Metanephros (tissue), 1 donor: ENCODE measurements around the gene SAP30BP. TPM values are rescaled to one million over a fixed set of nuclear protein-coding genes. Genes with fewer than 3 reads are reported as not detected.

Experiments
- total RNA-seq: library from RNA; depleted of rRNA; stranded (reverse); fragments of >200 nt; gene quantifications from one replicate; pipeline ENCODE4 v1.2.3, GENCODE V29; 2014

The SAP30BP gene
- total RNA-seq: 38.3 TPM

GRCh38 chr17:75666959-75667790 lies at the start of gene SAP30BP, which contains the start of gene RECQL5:
TSS of gene SAP30BP (plus strand) at chr17:75667338. CDS start at chr17:75667373, 35 bp downstream.
TSS of gene RECQL5 (minus strand) at chr17:75667154. CDS start at chr17:75666557, 597 bp downstream.

GRCh38 chr17:75632863-75633485 lies 34.2 kb upstream of the SAP30BP start, which contains the start of gene SMIM5:
TSS of gene SMIM5 (plus strand) at chr17:75633434. CDS start at chr17:75640202, 6,768 bp downstream.

DNA sequence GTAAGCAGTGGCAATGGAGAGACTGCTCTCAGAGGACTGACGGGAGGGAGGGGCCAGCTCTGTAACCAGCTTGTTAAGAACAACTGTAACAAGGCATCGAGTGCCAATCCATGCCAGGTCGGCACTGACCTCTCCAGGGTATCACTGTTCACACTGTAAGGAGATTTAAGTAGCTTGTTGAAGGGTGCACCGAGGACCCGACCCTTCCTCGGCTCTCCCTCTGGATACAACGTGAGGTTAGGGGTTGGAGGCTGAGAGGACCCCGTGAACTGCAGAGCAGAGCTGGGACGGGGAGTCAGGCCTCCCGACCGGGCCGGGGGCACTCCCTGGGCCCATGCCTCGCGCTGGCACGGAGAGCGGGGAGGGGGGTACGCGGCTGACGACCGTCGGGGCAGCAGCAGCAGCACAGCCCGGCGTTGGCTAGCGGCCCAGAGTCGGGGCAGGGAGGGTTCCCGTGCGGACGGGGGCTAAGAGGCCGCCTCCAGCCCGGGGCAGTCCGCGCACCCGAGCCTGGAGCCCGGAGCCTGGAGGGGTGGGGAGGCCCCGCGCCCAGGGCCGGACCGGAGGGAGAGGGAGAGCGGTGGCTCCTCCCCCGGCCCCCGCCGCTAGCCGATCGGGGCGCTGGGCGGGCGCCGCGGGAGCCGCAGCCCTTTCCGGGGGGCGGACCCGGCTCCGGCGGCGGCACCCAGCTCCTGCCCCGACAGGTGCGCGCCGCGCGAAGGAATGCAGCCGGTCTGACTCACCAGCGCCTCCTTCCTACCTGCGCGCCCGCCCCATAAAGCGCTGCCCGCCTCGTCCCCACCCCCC lies 53.7 kb downstream of the SAP30BP start, which contains the start of gene ITGB4:
ITGB4 (plus strand) TSS at position 804 of the 807 bp plus-strand sequence. CDS start 3,245 bp downstream, outside the sequence.

Other genes starting within 250 kb of the SAP30BP start
- gene TMEM94, start 210.7 kb upstream of the SAP30BP start, total RNA-seq: 96.0 TPM
- gene CASKIN2, start 151.8 kb upstream of the SAP30BP start, total RNA-seq: 31.7 TPM
- gene TSEN54, start 150.8 kb upstream of the SAP30BP start, total RNA-seq: 23.6 TPM
- gene LLGL2, start 141.6 kb upstream of the SAP30BP start, total RNA-seq: 74.6 TPM
- gene MYO15B, start 79.5 kb upstream of the SAP30BP start, total RNA-seq: 260 TPM
- gene SMIM5, start 33.9 kb upstream of the SAP30BP start, total RNA-seq: 20.1 TPM
- 36.8 TPM for gene RECQL5, start 184 bp upstream of the SAP30BP start, total RNA-seq
- gene ITGB4, start 54.1 kb downstream of the SAP30BP start, total RNA-seq: 9.5 TPM
- gene GALK1, start 97.9 kb downstream of the SAP30BP start, total RNA-seq: 31.0 TPM
- 60.3 TPM for gene UNK, start 117.5 kb downstream of the SAP30BP start, total RNA-seq
- gene UNC13D, start 177.1 kb downstream of the SAP30BP start, total RNA-seq: 12.6 TPM
- 38.6 TPM for gene WBP2, start 188.0 kb downstream of the SAP30BP start, total RNA-seq
- 25.9 TPM for gene TRIM47, start 211.2 kb downstream of the SAP30BP start, total RNA-seq
- 23.2 TPM for gene TRIM65, start 229.6 kb downstream of the SAP30BP start, total RNA-seq
- gene MRPL38, start 237.5 kb downstream of the SAP30BP start, total RNA-seq: 61.1 TPM